DOHH2 (cell line): ENCODE measurements around the gene CDCA3.

Source experiments
- H3F3A ChIP-seq: fragments of 200-600 bp; sonication (generic), shearing (Covaris generic); 2 replicates; pipeline ENCODE4 v1.6.0; 2016; ENCODE audit warnings: antibody characterized with exemption, mild to moderate bottlenecking; ENCODE audit not compliant: control insufficient read depth, insufficient read depth
- H3K27ac ChIP-seq: fragments of 200-600 bp; sonication (generic); 2 replicates; pipeline ENCODE4 v1.5.1; 2014; ENCODE audit warnings: low read depth, mild to moderate bottlenecking, low read length, moderate library complexity
- H3K27me3 ChIP-seq: fragments of 200-600 bp; sonication (generic); 2 replicates; pipeline ENCODE4 v1.6.1; 2014; ENCODE audit warnings: mild to moderate bottlenecking, low read length, mixed read lengths; ENCODE audit not compliant: control insufficient read depth
- H3K36me3 ChIP-seq: fragments of 200-600 bp; sonication (generic); 2 replicates; pipeline ENCODE4 v1.6.1; 2014; ENCODE audit warnings: mild to moderate bottlenecking, low read length, moderate library complexity, mixed read lengths; ENCODE audit not compliant: control insufficient read depth
- H3K4me1 ChIP-seq: fragments of 200-600 bp; sonication (generic); 2 replicates; pipeline ENCODE4 v1.6.1; 2014; ENCODE audit warnings: mild to moderate bottlenecking, low read length, mixed read lengths; ENCODE audit not compliant: control insufficient read depth
- H3K4me2 ChIP-seq: fragments of 200-600 bp; sonication (generic); 2 replicates; pipeline ENCODE4 v1.6.0; 2014; ENCODE audit warnings: mild to moderate bottlenecking, low read length, moderate library complexity
- H3K4me3 ChIP-seq: fragments of 200-600 bp; sonication (generic); 2 replicates; pipeline ENCODE4 v1.5.1; 2014; ENCODE audit warnings: mild to moderate bottlenecking, low read length, mixed read lengths
- H3K79me2 ChIP-seq: fragments of 200-600 bp; sonication (generic); 2 replicates; pipeline ENCODE4 v1.6.1; 2014; ENCODE audit warnings: mild to moderate bottlenecking, low read length, mixed read lengths; ENCODE audit not compliant: control insufficient read depth
- H3K9me2 ChIP-seq: fragments of 200-600 bp; sonication (generic); replicated peaks from 2 replicates; pipeline ENCODE4 v1.6.1; 2014; ENCODE audit warnings: mild to moderate bottlenecking, low read length, mixed read lengths; ENCODE audit not compliant: control insufficient read depth
- H3K9me3 ChIP-seq: fragments of 200-600 bp; sonication (generic); 2 replicates; pipeline ENCODE4 v1.6.1; 2014; ENCODE audit warnings: antibody characterized with exemption, low read length, mixed read lengths; ENCODE audit not compliant: control insufficient read depth, insufficient read depth
- H4K20me1 ChIP-seq: fragments of 200-600 bp; sonication (generic); 2 replicates; pipeline ENCODE4 v1.6.0; 2014; ENCODE audit warnings: low read depth, mild to moderate bottlenecking, antibody characterized with exemption, low read length, moderate library complexity; ENCODE audit not compliant: control insufficient read depth, insufficient read depth
- CTCF ChIP-seq: fragments of 200-600 bp; sonication (generic); IDR thresholded peaks from one replicate; pipeline ENCODE4 v1.5.1; 2014; ENCODE audit warnings: antibody characterized with exemption, mild to moderate bottlenecking, low read depth, low read length; ENCODE audit not compliant: poor library complexity, severe bottlenecking
- EZH2phosphoT487 ChIP-seq: fragments of 200-600 bp; sonication (generic); IDR thresholded peaks from 2 replicates; pipeline ENCODE4 v1.6.1; 2017; ENCODE audit warnings: borderline replicate concordance, mild to moderate bottlenecking, antibody characterized with exemption, low read length, moderate library complexity, mixed read lengths

Gene CDCA3

GRCh38 chr12:6842075-6842474 is 9.0 kb downstream of the CDCA3 start:
- Histone ChIP-seq H3K27me3 (no peaks in the 10 kb centered on the region), H3K4me1 (peaks cover 42% of the 10 kb centered on the region), H3K4me3 (no peak overlapping the region), H3K9me3 (no peaks in the 10 kb centered on the region), H3K9me2 (no peaks in the 10 kb centered on the region), H3K36me3 (peaks cover 14% of the 10 kb centered on the region), H3K79me2 (no peaks in the 10 kb centered on the region), H3K27ac (no peak overlapping the region), H3K4me2 (no peak overlapping the region), H3F3A (peaks cover 13% of the 10 kb centered on the region), H4K20me1 (no peaks in the 10 kb centered on the region)
- TF ChIP-seq CTCF (no peak), EZH2phosphoT487 (no peak)

GRCh38 chr12:6840761-6841515 is 10.1 kb downstream of the CDCA3 start, which contains the start of gene GNB3:
TSS of gene GNB3 (plus strand) at chr12:6840925. CDS start at chr12:6841288, 363 bp downstream.
- Histone ChIP-seq H3K27me3 (no peaks in the 10 kb centered on the region), H3K9me3 (no peaks in the 10 kb centered on the region), H3K4me2 (peak within 1 kb of the TSS; percentile 97), H4K20me1 (no peaks in the 10 kb centered on the region), H3K36me3 (peaks cover 2% of the 10 kb centered on the region), H3K9me2 (no peaks in the 10 kb centered on the region), H3K4me1 (peaks cover 44% of the 10 kb centered on the region), H3K79me2 (no peaks in the 10 kb centered on the region), H3F3A (peaks cover 11% of the 10 kb centered on the region), H3K4me3 (peak within 1 kb of the TSS; percentile 69), H3K27ac (peak within 1 kb of the TSS; percentile 86)
- TF ChIP-seq EZH2phosphoT487 (no peak), CTCF (no peak)

- no peaks in the 10 kb centered on the region for H4K20me1 ChIP-seq
- TF ChIP-seq EZH2phosphoT487: no peak
- TF ChIP-seq CTCF: no peak
- H3K79me2 ChIP-seq: no peaks in the 10 kb centered on the region
- peak overlapping the region; percentile 86 for H3K27ac ChIP-seq
- H3F3A ChIP-seq: peaks cover 11% of the 10 kb centered on the region
- no peaks in the 10 kb centered on the region for H3K27me3 ChIP-seq
- H3K9me3 ChIP-seq: no peaks in the 10 kb centered on the region
- peak overlapping the region; percentile 97 for H3K4me2 ChIP-seq
- peak overlapping the region; percentile 69 for H3K4me3 ChIP-seq
- H3K36me3 ChIP-seq: no peaks in the 10 kb centered on the region
- H3K9me2 ChIP-seq: no peaks in the 10 kb centered on the region
- H3K4me1 ChIP-seq: peaks cover 48% of the 10 kb centered on the region
Measured at GRCh38 chr12:6840330-6840729, 10.8 kb downstream of the CDCA3 start.
